ENCODE results near the gene COL2A1.

Gene COL2A1

DNA sequence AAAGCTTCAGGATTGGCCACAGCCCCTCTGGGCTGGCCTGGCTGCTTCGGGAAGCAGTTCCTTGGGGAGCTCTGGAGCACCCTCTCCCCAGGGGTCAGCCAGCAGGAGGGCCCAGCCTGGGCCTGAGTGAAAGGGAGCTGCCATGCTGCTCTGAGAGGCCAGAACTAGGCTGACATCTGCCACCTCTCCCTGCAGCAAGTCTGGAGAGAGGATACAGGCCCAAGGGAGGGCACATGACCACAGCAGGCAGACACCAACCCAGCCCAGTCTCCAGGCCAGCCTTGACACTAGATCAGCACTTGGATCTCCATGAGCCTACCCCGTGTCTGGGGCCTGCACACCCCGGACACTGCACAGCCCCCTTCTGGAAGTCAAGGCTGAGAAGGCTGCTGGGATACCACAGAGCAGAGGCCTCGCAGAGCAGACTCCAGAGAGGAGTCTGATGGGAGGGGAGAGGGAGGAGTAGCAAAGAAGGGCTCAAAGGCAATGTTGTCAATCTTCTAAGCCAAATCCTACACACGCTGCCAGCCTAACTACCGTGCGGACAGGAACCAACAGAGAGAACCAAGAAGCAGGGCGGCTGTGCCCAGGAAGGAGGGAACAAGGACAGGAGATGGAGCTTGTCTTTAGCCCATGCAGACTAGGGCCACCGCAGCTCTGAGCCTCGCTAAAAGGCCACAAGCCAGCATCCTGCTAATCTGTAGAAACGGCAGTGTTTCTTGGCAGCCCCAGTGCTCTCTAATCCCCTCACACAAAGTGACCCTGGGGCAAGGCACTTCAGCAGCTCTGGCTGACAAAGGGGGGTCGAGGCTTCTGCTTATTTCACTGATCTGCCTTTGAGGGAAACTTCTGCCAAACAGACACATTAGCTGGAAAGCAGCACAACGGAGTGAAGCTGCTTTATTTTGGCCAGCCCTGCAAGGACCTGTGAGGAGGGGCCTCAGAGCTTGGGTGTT is 12.9 kb downstream of the COL2A1 start:
- ChIA-PET CTCF (interaction anchor here (0.7 to 1.4 kb wide), 4 partner anchors 28 to 276 kb away, joined by 3 to 4 read pairs (median 4); partner anchors contain the start of gene TMEM106C), POLR2A (interaction anchor here (0.6 kb wide), 1 partner anchor 857 kb away, joined by 4 read pairs; no protein-coding TSS in a partner anchor)
- peaks cover 0 to 58% of the 10 kb centered on the region in 2 experiments; a peak in 2 of 3 replicates for H3K36me3 ChIP-seq (ENCODE audit: control insufficient read depth in 2 of 2, insufficient read depth in 1 of 2, low read length in 2 of 2)
- H3K4me3 ChIP-seq (ENCODE audit: low read depth, low read length) = no peak overlapping the region
- TF ChIP-seq, protein P1, sequence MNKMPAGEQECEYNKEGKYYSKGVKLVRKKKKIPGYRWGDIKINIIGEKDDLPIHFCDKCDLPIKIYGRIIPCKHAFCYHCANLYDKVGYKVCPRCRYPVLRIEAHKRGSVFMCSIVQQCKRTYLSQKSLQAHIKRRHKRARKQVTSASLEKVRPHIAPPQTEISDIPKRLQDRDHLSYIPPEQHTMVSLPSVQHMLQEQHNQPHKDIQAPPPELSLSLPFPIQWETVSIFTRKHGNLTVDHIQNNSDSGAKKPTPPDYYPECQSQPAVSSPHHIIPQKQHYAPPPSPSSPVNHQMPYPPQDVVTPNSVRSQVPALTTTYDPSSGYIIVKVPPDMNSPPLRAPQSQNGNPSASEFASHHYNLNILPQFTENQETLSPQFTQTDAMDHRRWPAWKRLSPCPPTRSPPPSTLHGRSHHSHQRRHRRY (tag by site-specific recombination; IDR thresholded peaks at IDR 0.05) = no peak
- TF ChIP-seq ZBTB48 (tag by site-specific recombination; IDR thresholded peaks at IDR 0.05) (no peak), OVOL3 (tag by site-specific recombination; IDR thresholded peaks at IDR 0.05) (no peak), ZIC2 (tag by site-specific recombination; IDR thresholded peaks at IDR 0.05) (no peak), HOXA7 (CRISPR knock-in tag; IDR thresholded peaks at IDR 0.05; ENCODE audit: borderline replicate concordance) (no peak), EGR2 (tag by site-specific recombination; IDR thresholded peaks at IDR 0.05; ENCODE audit: low read depth) (no peak), ZNF544 (tag by site-specific recombination; IDR thresholded peaks at IDR 0.05) (no peak), ZNF658 (tag by site-specific recombination; IDR thresholded peaks at IDR 0.05) (no peak), ZSCAN23 (tag by site-specific recombination; IDR thresholded peaks at IDR 0.05) (no peak)
- TF ChIP-seq, protein P2, sequence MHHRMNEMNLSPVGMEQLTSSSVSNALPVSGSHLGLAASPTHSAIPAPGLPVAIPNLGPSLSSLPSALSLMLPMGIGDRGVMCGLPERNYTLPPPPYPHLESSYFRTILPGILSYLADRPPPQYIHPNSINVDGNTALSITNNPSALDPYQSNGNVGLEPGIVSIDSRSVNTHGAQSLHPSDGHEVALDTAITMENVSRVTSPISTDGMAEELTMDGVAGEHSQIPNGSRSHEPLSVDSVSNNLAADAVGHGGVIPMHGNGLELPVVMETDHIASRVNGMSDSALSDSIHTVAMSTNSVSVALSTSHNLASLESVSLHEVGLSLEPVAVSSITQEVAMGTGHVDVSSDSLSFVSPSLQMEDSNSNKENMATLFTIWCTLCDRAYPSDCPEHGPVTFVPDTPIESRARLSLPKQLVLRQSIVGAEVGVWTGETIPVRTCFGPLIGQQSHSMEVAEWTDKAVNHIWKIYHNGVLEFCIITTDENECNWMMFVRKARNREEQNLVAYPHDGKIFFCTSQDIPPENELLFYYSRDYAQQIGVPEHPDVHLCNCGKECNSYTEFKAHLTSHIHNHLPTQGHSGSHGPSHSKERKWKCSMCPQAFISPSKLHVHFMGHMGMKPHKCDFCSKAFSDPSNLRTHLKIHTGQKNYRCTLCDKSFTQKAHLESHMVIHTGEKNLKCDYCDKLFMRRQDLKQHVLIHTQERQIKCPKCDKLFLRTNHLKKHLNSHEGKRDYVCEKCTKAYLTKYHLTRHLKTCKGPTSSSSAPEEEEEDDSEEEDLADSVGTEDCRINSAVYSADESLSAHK (tag by site-specific recombination; IDR thresholded peaks at IDR 0.05) = no peak
- no peaks in the 10 kb centered on the region for H3K9me3 ChIP-seq (ENCODE audit: control insufficient read depth, insufficient read depth, low read depth, low read length)
- H3K27ac ChIP-seq (ENCODE audit: extremely low read depth, low read depth, low read length) = no peak overlapping the region
- H3K4me1 ChIP-seq (ENCODE audit: control insufficient read depth, insufficient read depth, low read length) = no peaks in the 10 kb centered on the region

DNA sequence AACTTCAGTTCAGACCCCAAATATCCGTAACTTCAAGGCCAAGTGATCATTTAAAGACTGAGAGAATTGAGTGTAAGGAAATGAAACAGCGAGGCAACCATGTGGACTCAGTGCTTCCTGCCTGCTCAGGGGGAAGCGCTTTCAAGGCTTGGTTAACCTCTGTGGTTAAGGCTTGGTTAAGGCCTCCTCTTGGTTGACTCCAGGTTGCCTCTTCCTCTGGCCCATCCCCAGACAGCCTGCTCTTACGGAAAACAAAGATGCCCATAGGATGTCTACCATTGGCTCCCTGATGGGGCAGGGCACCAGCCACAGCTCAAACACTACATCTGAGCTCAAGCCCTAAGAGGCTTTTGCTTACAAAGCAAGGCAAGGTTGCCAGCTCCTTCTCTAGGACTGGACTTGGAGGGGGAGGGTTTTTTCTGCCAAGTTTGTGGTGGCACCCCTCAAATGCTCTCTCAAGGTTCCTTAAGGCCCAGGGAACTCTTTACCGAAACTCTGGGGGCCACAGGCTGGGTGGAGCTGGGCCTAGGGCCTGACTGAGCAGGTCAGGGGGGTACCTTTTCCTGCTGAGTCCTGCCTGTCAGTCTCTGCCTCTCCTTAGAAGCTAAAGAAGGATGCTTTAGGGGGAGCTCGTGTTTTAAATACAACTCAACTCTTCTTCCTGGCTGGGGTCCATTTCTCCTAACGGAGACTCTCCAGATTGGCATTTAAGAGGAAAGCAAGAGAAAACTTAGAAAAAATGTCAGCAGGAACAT is 13.7 kb downstream of the COL2A1 start:
- H3K4me3 ChIP-seq (ENCODE audit: low read depth, low read length) = no peak overlapping the region
- H3K27ac ChIP-seq (ENCODE audit: extremely low read depth, low read depth, low read length) = no peak overlapping the region
- peaks cover 0 to 54% of the 10 kb centered on the region in 2 experiments; a peak in 2 of 3 replicates for H3K36me3 ChIP-seq (ENCODE audit: control insufficient read depth in 2 of 2, insufficient read depth in 1 of 2, low read length in 2 of 2)
- H3K9me3 ChIP-seq (ENCODE audit: control insufficient read depth, insufficient read depth, low read depth, low read length) = no peaks in the 10 kb centered on the region
- no peaks in the 10 kb centered on the region for H3K4me1 ChIP-seq (ENCODE audit: control insufficient read depth, insufficient read depth, low read length)
- ChIA-PET POLR2A (no interaction called here), CTCF (interaction anchor here (0.7 to 1.4 kb wide), 2 partner anchors 8 to 27 kb away, joined by 4 to 6 read pairs; partner anchors contain the start of gene TMEM106C)
- TF ChIP-seq ZNF549 (tag by site-specific recombination; IDR thresholded peaks at IDR 0.05) (no peak), ZNF560 (tag by site-specific recombination; IDR thresholded peaks at IDR 0.05; ENCODE audit: borderline replicate concordance) (no peak), ZNF146 (tag by site-specific recombination; IDR thresholded peaks at IDR 0.05) (no peak), ZSCAN30 (tag by site-specific recombination; IDR thresholded peaks at IDR 0.05) (no peak), ZNF610 (tag by site-specific recombination; IDR thresholded peaks at IDR 0.05; ENCODE audit: borderline replicate concordance) (no peak), ZNF837 (tag by site-specific recombination; IDR thresholded peaks at IDR 0.05) (no peak), ZFP41 (tag by site-specific recombination; IDR thresholded peaks at IDR 0.05; ENCODE audit: borderline replicate concordance) (no peak), ZNF785 (tag by site-specific recombination; IDR thresholded peaks at IDR 0.05) (no peak), KLF8 (tag by site-specific recombination; IDR thresholded peaks at IDR 0.05) (no peak), ZBTB20 (tag by site-specific recombination; IDR thresholded peaks at IDR 0.05) (no peak), TCF7L2 (IDR thresholded peaks at IDR 0.05; ENCODE audit: borderline replicate concordance, low read depth, low read length) (no peak), SETDB1 (IDR thresholded peaks at IDR 0.05; ENCODE audit: insufficient read length, low read length) (no peak), ZNF248 (tag by site-specific recombination; IDR thresholded peaks at IDR 0.05) (no peak), ZNF585B (tag by site-specific recombination; IDR thresholded peaks at IDR 0.05) (no peak), ZNF426 (tag by site-specific recombination; IDR thresholded peaks at IDR 0.05) (no peak), ZBTB48 (tag by site-specific recombination; IDR thresholded peaks at IDR 0.05) (no peak)
- TF ChIP-seq, protein P3, sequence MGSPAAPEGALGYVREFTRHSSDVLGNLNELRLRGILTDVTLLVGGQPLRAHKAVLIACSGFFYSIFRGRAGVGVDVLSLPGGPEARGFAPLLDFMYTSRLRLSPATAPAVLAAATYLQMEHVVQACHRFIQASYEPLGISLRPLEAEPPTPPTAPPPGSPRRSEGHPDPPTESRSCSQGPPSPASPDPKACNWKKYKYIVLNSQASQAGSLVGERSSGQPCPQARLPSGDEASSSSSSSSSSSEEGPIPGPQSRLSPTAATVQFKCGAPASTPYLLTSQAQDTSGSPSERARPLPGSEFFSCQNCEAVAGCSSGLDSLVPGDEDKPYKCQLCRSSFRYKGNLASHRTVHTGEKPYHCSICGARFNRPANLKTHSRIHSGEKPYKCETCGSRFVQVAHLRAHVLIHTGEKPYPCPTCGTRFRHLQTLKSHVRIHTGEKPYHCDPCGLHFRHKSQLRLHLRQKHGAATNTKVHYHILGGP (tag by site-specific recombination; IDR thresholded peaks at IDR 0.05) = no peak
- TF ChIP-seq, protein P4, sequence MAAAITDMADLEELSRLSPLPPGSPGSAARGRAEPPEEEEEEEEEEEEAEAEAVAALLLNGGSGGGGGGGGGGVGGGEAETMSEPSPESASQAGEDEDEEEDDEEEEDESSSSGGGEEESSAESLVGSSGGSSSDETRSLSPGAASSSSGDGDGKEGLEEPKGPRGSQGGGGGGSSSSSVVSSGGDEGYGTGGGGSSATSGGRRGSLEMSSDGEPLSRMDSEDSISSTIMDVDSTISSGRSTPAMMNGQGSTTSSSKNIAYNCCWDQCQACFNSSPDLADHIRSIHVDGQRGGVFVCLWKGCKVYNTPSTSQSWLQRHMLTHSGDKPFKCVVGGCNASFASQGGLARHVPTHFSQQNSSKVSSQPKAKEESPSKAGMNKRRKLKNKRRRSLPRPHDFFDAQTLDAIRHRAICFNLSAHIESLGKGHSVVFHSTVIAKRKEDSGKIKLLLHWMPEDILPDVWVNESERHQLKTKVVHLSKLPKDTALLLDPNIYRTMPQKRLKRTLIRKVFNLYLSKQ (tag by site-specific recombination; IDR thresholded peaks at IDR 0.05; ENCODE audit: borderline replicate concordance) = no peak

All from HEK293 (cell line).